Osteocyte (in vitro differentiated cells): ENCODE measurements around the gene SPIN1. TPM values are rescaled to one million over a fixed set of nuclear protein-coding genes. Genes with fewer than 3 reads are reported as not detected.

Experiments used
- DNase-seq: peaks from one replicate; pipeline ENCODE4 v3.0.0; 2021; ENCODE audit warnings: mixed read lengths; ENCODE audit not compliant: unreplicated experiment; ENCODE audit errors: extremely low spot score
- H3K27ac Mint-ChIP-seq: one replicate; pipeline ENCODE4 v1.8.0; 2021; ENCODE audit warnings: mild to moderate bottlenecking, mixed read lengths; ENCODE audit not compliant: unreplicated experiment
- H3K27me3 Mint-ChIP-seq: one replicate; pipeline ENCODE4 v1.8.0; 2021; ENCODE audit warnings: mixed read lengths; ENCODE audit not compliant: unreplicated experiment
- H3K36me3 Mint-ChIP-seq: one replicate; pipeline ENCODE4 v1.8.0; 2021; ENCODE audit warnings: mixed read lengths; ENCODE audit not compliant: unreplicated experiment
- H3K4me1 Mint-ChIP-seq: one replicate; pipeline ENCODE4 v1.8.0; 2021; ENCODE audit warnings: mixed read lengths; ENCODE audit not compliant: unreplicated experiment
- H3K4me3 Mint-ChIP-seq: one replicate; pipeline ENCODE4 v1.8.0; 2021; ENCODE audit warnings: mild to moderate bottlenecking, moderate library complexity, mixed read lengths; ENCODE audit not compliant: unreplicated experiment
- H3K9me3 Mint-ChIP-seq: one replicate; pipeline ENCODE4 v1.8.0; 2021; ENCODE audit warnings: mixed read lengths; ENCODE audit not compliant: unreplicated experiment
- CTCF ChIP-seq: fragments of 200-600 bp; sonication (generic); IDR thresholded peaks from 2 replicates; pipeline ENCODE4 v1.5.0; 2021; ENCODE audit warnings: antibody characterized with exemption, mild to moderate bottlenecking, moderate library complexity
- total RNA-seq: library from RNA; stranded (reverse); gene quantifications from 2 replicates; pipeline ENCODE4 v1.2.1, GENCODE V29; 2021

SPIN1 gene
- total RNA-seq, 1 donor from 2014 or later: 115 TPM

DNA sequence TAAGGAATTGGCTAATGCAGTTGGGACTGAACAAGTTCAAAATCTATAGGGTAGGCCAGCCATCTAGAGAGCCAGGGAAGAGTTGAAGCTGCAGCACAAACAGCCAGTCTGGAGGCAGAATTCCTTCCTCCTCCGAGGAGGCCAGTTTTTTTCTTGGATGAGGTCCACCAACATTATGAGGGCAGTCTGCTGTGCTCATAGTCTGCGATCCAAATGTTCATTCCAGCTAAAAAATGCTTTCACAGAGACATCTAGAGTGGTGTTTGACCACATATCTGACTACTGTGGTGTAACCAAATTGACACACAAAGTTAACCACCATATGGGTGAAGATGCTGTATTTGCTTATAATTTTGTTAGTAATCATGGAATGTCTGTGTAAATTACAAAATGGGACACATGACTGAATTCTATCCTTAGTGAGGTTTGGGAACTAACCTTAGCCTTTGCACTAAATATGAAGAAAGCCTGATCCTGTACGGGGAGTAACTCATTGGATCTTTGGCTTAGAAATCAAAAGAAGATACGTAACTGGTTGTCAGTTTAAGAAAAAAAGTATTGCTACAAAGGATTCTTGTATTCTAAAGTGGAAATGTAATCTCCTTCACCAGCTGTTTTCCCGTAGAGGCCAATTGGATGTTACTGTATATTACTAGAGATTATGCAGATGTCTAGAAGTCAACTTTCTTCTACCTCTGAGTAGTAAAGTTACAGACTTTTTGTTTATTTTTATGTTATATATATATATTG, 70.6 kb downstream of the SPIN1 start:
- peaks cover 20% of the 10 kb centered on the region for H3K4me1 Mint-ChIP-seq

GRCh38 chr9:88460587-88461332, 72.5 kb downstream of the SPIN1 start:
- peaks cover 34% of the 10 kb centered on the region for H3K4me1 Mint-ChIP-seq
- H3K27me3 Mint-ChIP-seq: no peaks in the 10 kb centered on the region
- no peak for TF ChIP-seq CTCF
- peaks cover 36% of the 10 kb centered on the region for H3K36me3 Mint-ChIP-seq
- no peak overlapping the region for H3K4me3 Mint-ChIP-seq
- no peak for DNase-seq
- no peak overlapping the region for H3K27ac Mint-ChIP-seq
- H3K9me3 Mint-ChIP-seq: no peaks in the 10 kb centered on the region

More for the DNA sequence above, 70.6 kb downstream of the SPIN1 start:
- H3K27me3 Mint-ChIP-seq: no peaks in the 10 kb centered on the region
- no peak for TF ChIP-seq CTCF
- DNase-seq: no peak
- H3K27ac Mint-ChIP-seq: no peak overlapping the region
- H3K4me3 Mint-ChIP-seq: no peak overlapping the region
- H3K9me3 Mint-ChIP-seq: no peaks in the 10 kb centered on the region
- H3K36me3 Mint-ChIP-seq: peaks cover 29% of the 10 kb centered on the region

- no peak for TF ChIP-seq CTCF
- Mint-ChIP-seq H3K9me3 (no peaks in the 10 kb centered on the region), H3K27me3 (no peaks in the 10 kb centered on the region), H3K27ac (no peak overlapping the region), H3K4me3 (no peak overlapping the region), H3K36me3 (peaks cover 30% of the 10 kb centered on the region), H3K4me1 (peaks cover 34% of the 10 kb centered on the region)
- no peak for DNase-seq
These were observed 73.9 kb downstream of the SPIN1 start for GRCh38 chr9:88462191-88462590.

DNA sequence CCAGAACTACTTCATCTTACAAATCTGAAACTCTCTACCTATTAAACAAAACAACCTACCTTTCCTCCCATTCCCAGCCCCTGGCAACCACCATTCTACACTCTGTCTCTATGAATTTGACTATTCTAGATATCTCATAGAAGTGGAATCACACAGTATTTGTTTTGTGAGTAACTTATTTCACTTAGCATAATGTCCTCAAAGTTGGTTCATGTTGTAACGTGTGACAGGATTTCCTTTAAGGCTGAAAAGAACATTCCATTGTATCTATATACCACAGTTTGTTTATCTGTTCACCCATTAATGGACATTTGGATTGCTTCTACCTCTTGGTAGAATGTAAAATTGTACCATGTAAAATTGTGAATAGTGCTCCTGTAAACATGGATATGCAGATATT, 76.6 kb downstream of the SPIN1 start:
- no peak for TF ChIP-seq CTCF
- H3K27ac Mint-ChIP-seq: peak overlapping the region; percentile 56

DNA sequence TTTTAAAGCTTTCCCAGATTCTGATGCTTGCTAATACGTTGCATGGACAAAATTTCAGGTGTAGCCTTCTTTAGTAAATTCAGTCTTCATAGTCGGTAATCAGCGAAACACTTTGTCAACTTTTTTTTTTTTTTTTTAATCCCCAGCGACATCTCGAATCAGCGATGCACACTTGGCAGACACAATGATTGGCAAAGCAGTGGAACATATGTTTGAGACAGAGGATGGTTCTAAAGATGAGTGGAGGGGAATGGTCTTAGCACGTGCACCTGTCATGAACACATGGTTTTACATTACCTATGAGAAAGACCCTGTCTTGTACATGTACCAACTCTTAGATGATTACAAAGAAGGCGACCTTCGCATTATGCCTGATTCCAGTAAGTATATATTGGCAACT, 80.0 kb downstream of the SPIN1 start:
- H3K9me3 Mint-ChIP-seq: no peaks in the 10 kb centered on the region
- peaks cover 32% of the 10 kb centered on the region for H3K36me3 Mint-ChIP-seq

More for the DNA sequence above, 76.6 kb downstream of the SPIN1 start:
- H3K27me3 Mint-ChIP-seq: no peaks in the 10 kb centered on the region
- no peak overlapping the region for H3K4me3 Mint-ChIP-seq
- H3K36me3 Mint-ChIP-seq: peaks cover 34% of the 10 kb centered on the region
- no peaks in the 10 kb centered on the region for H3K9me3 Mint-ChIP-seq
- no peak for DNase-seq
- H3K4me1 Mint-ChIP-seq: peaks cover 30% of the 10 kb centered on the region

More for the DNA sequence above, 80.0 kb downstream of the SPIN1 start:
- Mint-ChIP-seq H3K27ac (no peak overlapping the region), H3K4me3 (no peak overlapping the region), H3K4me1 (peaks cover 19% of the 10 kb centered on the region), H3K27me3 (no peaks in the 10 kb centered on the region)
- DNase-seq: no peak
- no peak for TF ChIP-seq CTCF
